Amniotic stem cell (primary cell): ENCODE results near the gene SLC39A9.

Experiments
- DNase-seq: peaks from one replicate; lab custom pipeline; 2025; lab: John Stamatoyannopoulos, UW

Gene SLC39A9

DNA sequence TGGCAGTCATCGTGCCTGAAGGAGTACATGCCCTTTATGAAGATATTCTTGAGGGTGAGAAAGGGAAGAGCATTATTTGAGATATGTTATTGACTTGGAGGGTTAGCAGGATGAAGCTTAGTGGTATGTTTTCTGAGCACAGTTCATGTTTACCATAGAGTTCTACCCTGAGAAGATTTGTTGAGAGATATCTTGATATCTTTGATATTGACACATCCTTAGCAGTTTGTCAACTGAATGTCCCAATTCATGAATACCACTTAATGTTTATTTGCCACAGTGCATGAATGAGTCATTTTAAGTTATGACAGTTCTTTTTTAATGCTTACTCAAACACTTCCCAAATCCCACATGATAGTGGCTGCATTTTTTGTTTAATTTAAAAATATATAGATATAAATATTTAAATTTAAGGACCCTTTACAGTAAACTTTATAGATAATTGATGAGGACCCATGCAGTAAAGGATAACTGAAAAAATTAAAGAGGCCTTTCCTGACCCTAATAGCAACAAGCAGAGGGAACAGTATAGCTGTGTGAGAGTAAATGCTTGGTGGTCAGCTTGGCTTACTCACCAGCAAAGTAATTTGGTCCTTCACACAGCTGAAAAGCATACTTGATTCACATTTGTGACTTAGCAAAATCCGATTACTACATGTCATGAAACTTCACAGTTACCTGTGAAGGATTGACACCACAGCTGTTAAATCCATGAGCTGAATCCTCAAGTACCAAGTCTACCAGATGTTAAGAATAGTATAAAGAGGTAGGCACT, 25.8 kb downstream of the SLC39A9 start:
- DNase-seq = no peak

DNA sequence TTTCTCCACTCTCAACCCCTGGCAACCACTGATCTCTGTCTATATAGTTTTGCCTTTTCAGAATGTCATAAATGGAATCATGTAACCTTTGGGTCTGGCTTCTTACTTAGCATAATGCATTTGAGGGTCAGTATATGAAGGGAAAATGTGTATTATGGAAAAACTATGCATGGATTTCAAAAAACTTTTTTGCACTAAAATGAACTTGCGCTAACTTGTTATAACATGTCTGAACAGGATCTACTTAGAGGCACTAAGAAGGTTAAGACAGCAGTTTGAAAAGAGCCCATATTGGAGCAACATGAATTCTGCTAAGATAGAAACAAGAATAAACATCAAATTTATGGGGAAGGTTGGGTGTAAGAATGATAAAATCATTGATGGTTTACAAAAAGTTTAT, 29.1 kb downstream of the SLC39A9 start:
- DNase-seq = no peak

DNA sequence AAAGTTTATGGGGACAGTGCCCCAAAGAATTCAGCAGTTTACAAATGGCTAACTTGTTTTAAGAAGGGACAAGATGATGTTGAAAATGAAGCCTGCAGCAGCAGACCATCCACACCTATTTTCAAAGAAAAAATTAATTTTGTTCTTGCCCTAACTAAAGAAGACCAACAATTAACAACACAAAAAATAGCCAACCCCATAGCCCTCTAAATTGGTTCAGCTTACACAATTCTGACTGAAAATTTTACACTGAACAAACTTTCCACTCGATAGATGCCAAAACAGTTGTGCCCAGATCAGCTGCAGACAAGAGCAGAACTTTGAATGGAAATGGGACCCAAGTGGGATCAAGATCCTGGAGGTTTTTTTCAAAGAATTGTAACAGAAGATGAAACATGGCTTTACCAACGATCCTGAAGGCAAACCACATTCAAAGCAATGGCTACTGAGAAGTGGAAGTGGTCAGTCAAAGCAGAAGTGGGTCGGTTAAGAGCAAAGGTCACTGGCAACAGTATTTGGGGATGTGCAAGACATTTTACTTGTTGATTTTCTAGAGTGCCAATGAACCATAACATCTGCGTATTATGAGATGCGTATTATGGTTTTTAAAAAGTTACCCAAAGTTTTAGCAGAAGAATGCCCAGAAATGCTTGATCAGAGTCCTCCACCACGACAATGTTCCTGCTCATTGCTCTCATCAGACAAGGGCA, 30.0 kb downstream of the SLC39A9 start:
- DNase-seq = no peak

DNA sequence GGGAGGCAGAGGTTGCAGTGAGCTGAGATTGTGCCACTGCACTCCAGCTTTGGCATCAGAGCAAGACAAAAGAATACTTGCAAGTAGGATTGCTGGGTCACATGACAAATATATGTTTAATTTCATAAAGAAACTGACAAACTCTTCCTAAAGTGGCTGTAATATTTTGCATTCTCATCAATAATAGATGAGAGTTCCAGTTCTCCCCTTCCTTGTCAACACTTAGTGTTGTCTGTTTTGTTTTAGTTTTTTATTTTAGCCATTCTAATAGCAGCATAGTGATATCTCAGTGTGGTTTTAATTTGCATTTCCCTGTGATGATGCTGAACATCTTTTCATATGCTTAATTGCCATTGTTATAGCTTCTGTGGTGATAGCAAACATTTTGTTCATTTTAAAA, 31.2 kb downstream of the SLC39A9 start:
- no peak for DNase-seq

GRCh38 chr14:69430306-69430939, 31.9 kb downstream of the SLC39A9 start:
- DNase-seq = no peak

DNA sequence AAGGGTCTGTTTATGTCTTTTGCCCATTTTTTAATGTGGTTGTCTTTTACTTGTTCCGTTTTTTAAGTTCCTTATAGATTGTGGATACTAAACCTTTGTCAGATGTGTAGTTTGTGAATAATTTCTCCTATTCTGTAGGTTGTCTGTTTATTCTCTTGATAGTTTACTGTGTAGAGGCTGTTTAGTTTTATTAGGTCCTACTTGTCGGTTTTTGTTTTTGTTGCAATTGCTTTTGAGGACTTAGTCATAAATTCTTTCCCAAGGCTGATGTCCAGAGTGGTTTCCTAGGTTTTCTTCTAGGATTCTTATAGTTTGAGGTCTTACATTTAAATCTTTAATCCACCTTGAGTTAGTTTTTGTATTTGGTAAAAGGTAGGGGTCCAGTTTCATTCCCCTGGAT, 33.9 kb downstream of the SLC39A9 start:
- DNase-seq = no peak

DNA sequence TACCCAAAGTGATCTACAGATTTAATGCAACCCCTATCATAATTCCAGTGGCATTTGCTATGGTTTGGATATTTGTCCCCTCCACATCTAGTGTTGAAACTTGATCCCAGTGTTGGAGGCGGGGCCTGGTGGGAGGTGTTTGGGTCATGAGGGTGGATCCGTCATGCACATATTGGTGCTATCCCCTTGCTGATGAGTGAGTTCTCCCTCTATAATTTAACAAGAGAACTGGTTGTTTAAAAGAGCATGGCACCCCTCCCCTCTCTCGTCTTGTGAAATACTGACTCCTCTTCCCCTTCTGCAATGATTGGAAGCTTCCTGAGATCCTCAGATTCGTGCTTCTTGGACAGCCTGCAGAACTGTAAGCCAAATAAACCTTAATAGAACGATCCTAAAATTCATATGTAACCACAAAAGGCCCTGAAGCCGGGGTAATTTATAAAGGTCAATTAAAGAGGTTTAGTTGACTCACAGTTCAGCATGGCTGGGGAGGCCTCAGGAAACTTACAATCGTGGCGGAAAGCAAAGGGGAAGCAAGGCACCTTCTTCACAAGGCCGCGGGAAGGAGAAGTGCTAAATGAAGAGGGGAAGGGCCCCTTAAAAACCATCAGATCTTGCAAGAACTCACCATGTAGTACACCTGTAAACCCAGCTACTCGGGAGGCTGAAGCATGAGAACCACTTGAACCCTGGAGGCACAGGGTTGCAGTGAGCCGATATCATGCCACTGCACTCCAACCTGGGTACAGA, 41.2 kb downstream of the SLC39A9 start:
- DNase-seq = no peak

GRCh38 chr14:69441948-69442347, 43.5 kb downstream of the SLC39A9 start:
- no peak for DNase-seq

- DNase-seq = no peak
Observed at GRCh38 chr14:69443296-69443805, 44.9 kb downstream of the SLC39A9 start.

DNA sequence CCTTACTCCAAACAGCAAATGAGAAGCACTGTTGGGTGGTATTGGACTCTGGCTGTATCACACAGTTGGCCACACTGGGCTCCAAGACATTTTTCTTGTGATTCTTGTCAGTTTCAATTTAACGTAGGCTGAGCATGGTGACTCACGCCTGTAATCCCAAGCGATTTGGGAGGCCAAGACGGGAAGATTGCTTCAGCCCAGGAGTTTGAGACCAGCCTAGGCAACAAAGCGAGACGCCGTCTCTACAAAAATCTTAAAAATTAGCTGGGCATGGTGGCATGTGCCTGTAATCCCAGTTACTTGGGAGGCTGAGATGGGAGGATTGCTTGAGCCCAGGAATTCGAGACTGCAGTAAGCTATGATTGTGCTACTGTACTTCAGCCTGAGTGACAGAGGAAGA, 50.7 kb downstream of the SLC39A9 start:
- no peak for DNase-seq

GRCh38 chr14:69451941-69452340, 53.4 kb downstream of the SLC39A9 start:
- DNase-seq = no peak

GRCh38 chr14:69458350-69458749, 59.9 kb downstream of the SLC39A9 start:
- DNase-seq = no peak

DNA sequence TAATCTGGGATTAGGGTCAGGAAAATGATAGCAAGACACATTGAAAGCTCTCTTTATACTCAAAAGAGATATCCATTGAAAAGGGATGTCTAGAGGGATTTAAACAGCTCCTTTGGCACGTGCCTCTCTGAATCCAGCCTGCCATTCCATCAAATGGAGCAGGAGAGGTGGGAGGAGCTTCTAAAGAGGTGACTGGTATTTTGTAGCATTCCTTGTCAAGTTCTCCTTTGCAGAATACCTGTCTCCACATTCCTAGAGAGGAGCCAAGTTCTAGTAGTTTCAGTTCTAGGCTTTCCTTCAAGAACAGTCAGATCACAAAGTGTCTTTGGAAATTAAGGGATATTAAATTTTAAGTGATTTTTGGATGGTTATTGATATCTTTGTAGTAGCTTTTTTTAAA, 60.6 kb downstream of the SLC39A9 start:
- DNase-seq = no peak

GRCh38 chr14:69460093-69460701, 61.7 kb downstream of the SLC39A9 start:
- peak; percentile 88 for DNase-seq

DNA sequence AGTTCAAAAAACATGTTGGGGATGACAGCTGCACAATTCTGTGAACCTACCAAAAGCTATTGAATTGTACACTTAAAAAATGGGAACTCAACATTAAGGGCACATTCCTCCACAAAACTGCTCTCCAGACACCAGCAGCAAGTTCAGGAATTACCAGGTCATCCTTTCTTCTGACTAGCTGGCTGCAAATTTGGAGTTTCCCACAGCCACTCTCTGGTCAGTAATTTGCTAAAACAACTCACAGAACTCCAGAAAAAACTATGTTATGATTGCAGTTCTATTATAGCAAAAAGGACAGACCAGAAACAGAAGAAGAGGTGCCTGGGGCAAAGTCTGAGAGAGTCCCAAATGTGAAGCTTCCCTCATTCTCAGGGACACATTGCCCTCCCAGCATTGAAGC, 65.9 kb downstream of the SLC39A9 start:
- DNase-seq = no peak

DNA sequence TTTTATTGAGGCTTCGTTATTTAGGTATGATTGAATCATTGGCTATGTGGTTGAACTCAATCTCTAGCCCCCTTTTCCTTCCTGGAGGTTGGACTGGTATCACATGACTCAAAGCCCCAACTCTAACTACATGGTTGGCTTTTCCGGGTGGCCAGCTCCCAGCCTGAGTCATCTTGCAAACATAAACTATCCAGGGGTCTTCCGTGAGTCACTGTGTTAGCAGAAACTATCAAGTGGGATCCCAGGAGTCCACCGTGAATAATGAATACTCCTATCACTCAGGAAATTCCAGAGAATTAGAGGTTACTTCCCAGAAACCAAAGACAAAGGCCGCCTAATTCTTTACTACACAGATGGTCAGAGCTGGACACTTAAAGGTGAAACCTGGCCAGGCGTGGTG, 66.3 kb downstream of the SLC39A9 start:
- DNase-seq = peak; percentile 24

- DNase-seq = no peak
Observed at GRCh38 chr14:69468949-69469348, 70.5 kb downstream of the SLC39A9 start.

- DNase-seq = no peak
Observed at GRCh38 chr14:69471436-69471835, 72.9 kb downstream of the SLC39A9 start.

DNA sequence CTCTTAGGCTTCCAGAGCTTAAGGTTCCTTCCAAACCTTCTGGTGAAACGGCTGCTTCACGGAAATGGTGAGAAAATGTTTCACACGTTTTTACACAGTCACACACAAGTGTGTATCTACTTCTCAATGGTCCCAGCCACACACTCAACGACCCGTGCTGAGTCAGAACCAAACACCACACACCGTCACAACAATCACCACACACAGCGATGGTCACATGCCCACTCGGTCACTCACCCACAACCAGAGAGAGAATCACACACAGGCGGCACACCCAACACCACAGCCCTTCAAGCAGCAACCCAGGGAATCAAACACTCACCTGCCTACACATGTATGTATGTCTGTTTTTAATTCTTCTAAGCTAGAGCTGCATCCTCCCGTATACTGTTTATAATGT, 73.4 kb downstream of the SLC39A9 start:
- DNase-seq = no peak

GRCh38 chr14:69473260-69473659, 74.8 kb downstream of the SLC39A9 start:
- no peak for DNase-seq

DNA sequence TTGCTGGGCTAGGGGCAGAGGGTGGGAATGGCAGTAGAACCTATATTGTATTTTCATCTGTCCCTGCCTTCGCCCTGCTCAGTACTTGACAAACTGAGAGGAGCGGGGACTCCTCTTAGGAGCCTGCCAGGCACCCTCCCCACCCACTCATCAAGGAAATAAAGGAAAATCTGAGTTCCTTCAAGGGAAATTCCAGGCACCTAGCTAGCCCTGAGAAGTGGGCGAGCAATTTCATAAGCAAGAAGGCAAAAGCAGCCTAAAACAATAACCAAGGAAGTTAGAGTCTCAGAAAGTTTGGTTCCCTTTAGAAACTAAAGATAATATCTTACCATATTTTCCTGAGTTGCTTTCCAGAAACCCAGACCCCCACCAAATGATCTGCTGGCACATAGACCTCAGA, 75.5 kb downstream of the SLC39A9 start:
- DNase-seq = no peak
